Loucy (cell line): ENCODE results near the gene UCK2.

ENCODE experiments used
- CTCF ChIP-seq: fragments of 200-600 bp; sonication (generic); conservative IDR thresholded peaks from 2 replicates; pipeline ENCODE4 v1.5.1; 2014; ENCODE audit warnings: mild to moderate bottlenecking, antibody characterized with exemption, low read length
- EZH2phosphoT487 ChIP-seq: fragments of 200-600 bp; IDR thresholded peaks from 2 replicates; pipeline ENCODE4 v1.6.1; 2018; ENCODE audit warnings: antibody characterized with exemption, mild to moderate bottlenecking, moderate library complexity, borderline replicate concordance

- no peak for TF ChIP-seq CTCF
- TF ChIP-seq EZH2phosphoT487 = no peak
Measured at GRCh38 chr1:165927169-165927568, 99.8 kb downstream of the UCK2 start.
